DMS114 treated with DMSO at 0.1 percent for 48 hours (cell line): Measurements from ENCODE around the gene REN.

Experiments
- DNase-seq: peaks from one replicate; lab custom pipeline; 2025; ENCODE audit not compliant: unreplicated experiment; lab: John Stamatoyannopoulos, UW

REN gene

GRCh38 chr1:204166219-204166618 lies at the start of gene REN:
Gene REN, minus strand, starts transcription at chr1:204166337. Its CDS starts 44 bp downstream, at chr1:204166293.
- DNase-seq: no peak

- DNase-seq: no peak
Measured at GRCh38 chr1:204213668-204214662, 47.8 kb upstream of the REN start, which contains the start of gene GOLT1A. Gene GOLT1A, minus strand, starts transcription at chr1:204213988. Its CDS starts 82 bp downstream, at chr1:204213906.

- DNase-seq: no peak
Measured at GRCh38 chr1:204212715-204213114, 46.6 kb upstream of the REN start.

GRCh38 chr1:204211046-204211445 lies 44.9 kb upstream of the REN start:
- no peak for DNase-seq

GRCh38 chr1:204207136-204207616 lies 41.0 kb upstream of the REN start:
- peak; percentile 9 for DNase-seq

GRCh38 chr1:204206121-204206520 lies 40.0 kb upstream of the REN start:
- DNase-seq: no peak

- DNase-seq: no peak
Measured at GRCh38 chr1:204205486-204205885, 39.3 kb upstream of the REN start.

GRCh38 chr1:204204944-204205343 lies 38.8 kb upstream of the REN start:
- no peak for DNase-seq

- no peak for DNase-seq
Measured at GRCh38 chr1:204203206-204203767, 37.1 kb upstream of the REN start.

- DNase-seq: no peak
Measured at GRCh38 chr1:204202481-204202880, 36.3 kb upstream of the REN start.

GRCh38 chr1:204201348-204202040 lies 35.4 kb upstream of the REN start:
- DNase-seq: no peak

GRCh38 chr1:204199579-204199978 lies 33.4 kb upstream of the REN start:
- no peak for DNase-seq

- DNase-seq: no peak
Measured at GRCh38 chr1:204198348-204199340, 32.5 kb upstream of the REN start.

- DNase-seq: no peak
Measured at GRCh38 chr1:204197068-204197467, 30.9 kb upstream of the REN start.

- DNase-seq: no peak
Measured at GRCh38 chr1:204196068-204196795, 30.1 kb upstream of the REN start, which contains the start of gene KISS1. Gene KISS1, minus strand, starts transcription at chr1:204196491. Its CDS starts 3,615 bp downstream, at chr1:204192876.

- DNase-seq: no peak
Measured at GRCh38 chr1:204194771-204195170, 28.6 kb upstream of the REN start.

- DNase-seq: no peak
Measured at GRCh38 chr1:204194080-204194479, 27.9 kb upstream of the REN start.

GRCh38 chr1:204192589-204193352 lies 26.6 kb upstream of the REN start:
- no peak for DNase-seq

- DNase-seq: no peak
Measured at GRCh38 chr1:204192046-204192445, 25.9 kb upstream of the REN start.
